CD4-positive, alpha-beta T cell treated with Interleukin-2 at 100 ng/mL for 4 hours (primary cell): ENCODE data around the gene HAL.

Experiments used
- DNase-seq: peaks from one replicate; pipeline ENCODE4 v3.0.0-alpha.2; 2020; ENCODE audit warnings: low spot score

The HAL gene

GRCh38 chr12:95996034-95996658, at the start of gene HAL:
TSS of gene HAL (minus strand) at chr12:95996344. CDS start at chr12:95995910, 434 bp downstream.
- DNase-seq = no peak

GRCh38 chr12:96045566-96045965, 49.4 kb upstream of the HAL start:
- DNase-seq = peak; percentile 42

GRCh38 chr12:96044943-96045290, 48.8 kb upstream of the HAL start:
- no peak for DNase-seq

- no peak for DNase-seq
These were observed 48.1 kb upstream of the HAL start for GRCh38 chr12:96044017-96044942.

- DNase-seq = no peak
These were observed 45.0 kb upstream of the HAL start for GRCh38 chr12:96041181-96041580.

- no peak for DNase-seq
These were observed 44.4 kb upstream of the HAL start for GRCh38 chr12:96040305-96041133.

- DNase-seq = no peak
These were observed 43.4 kb upstream of the HAL start for GRCh38 chr12:96039516-96039915.

- no peak for DNase-seq
These were observed 40.8 kb upstream of the HAL start for GRCh38 chr12:96036765-96037455.

GRCh38 chr12:96035283-96036236, 39.4 kb upstream of the HAL start, which contains the start of gene LTA4H:
TSS of gene LTA4H (minus strand) at chr12:96035587. CDS start at chr12:96035519, 68 bp downstream.
- peak; percentile 98 for DNase-seq

- DNase-seq = no peak
These were observed 38.6 kb upstream of the HAL start for GRCh38 chr12:96034621-96035282.

- DNase-seq = no peak
These were observed 37.6 kb upstream of the HAL start for GRCh38 chr12:96033549-96034389.

GRCh38 chr12:96029826-96030225, 33.7 kb upstream of the HAL start:
- DNase-seq = no peak

GRCh38 chr12:96028538-96028937, 32.4 kb upstream of the HAL start:
- DNase-seq = no peak

- no peak for DNase-seq
These were observed 30.2 kb upstream of the HAL start for GRCh38 chr12:96026331-96026730.

GRCh38 chr12:96025518-96025917, 29.4 kb upstream of the HAL start:
- DNase-seq = no peak

GRCh38 chr12:96020314-96021003, 24.3 kb upstream of the HAL start:
- no peak for DNase-seq

GRCh38 chr12:96015672-96016071, 19.5 kb upstream of the HAL start:
- no peak for DNase-seq

GRCh38 chr12:96014943-96015599, 18.9 kb upstream of the HAL start:
- no peak for DNase-seq
